LNCAP (cell line): Measurements from ENCODE around the gene SYT3.

Experiments used
- CTCF ChIP-seq: fragments of 450-650 bp; IDR thresholded peaks from 2 replicates; pipeline ENCODE4 v1.5.1; 2017; ENCODE audit warnings: mild to moderate bottlenecking

Gene SYT3

GRCh38 chr19:50604264-50605073 is 35.2 kb downstream of the SYT3 start:
- peak; percentile 32; the same call in 1 of the 2 replicates for TF ChIP-seq CTCF

- no peak for TF ChIP-seq CTCF
Measured at GRCh38 chr19:50602935-50603334, 36.7 kb downstream of the SYT3 start.

- TF ChIP-seq CTCF, result no peak
Measured at GRCh38 chr19:50602496-50602895, 37.2 kb downstream of the SYT3 start.

- TF ChIP-seq CTCF, result no peak
Measured at GRCh38 chr19:50602089-50602422, 37.6 kb downstream of the SYT3 start.

- TF ChIP-seq CTCF, result no peak
Measured at GRCh38 chr19:50601407-50602088, 38.1 kb downstream of the SYT3 start.

GRCh38 chr19:50599427-50599826 is 40.3 kb downstream of the SYT3 start:
- TF ChIP-seq CTCF, result no peak

- TF ChIP-seq CTCF, result no peak
Measured at GRCh38 chr19:50590191-50590590, 49.5 kb downstream of the SYT3 start.
